Small intestine (tissue), 7 donors: ENCODE results near the gene GRK4. TPM values are rescaled to one million over a fixed set of nuclear protein-coding genes. Genes with fewer than 3 reads are reported as not detected.

Experiments
- DNase-seq, 2 donors: peaks; one replicate each; pipeline versions ENCODE4 v3.0.0 to v3.0.0-alpha.2; 2013
- FAIRE-seq: peaks from 2 replicates; lab custom pipeline; 2012; peaks lifted over from hg19 to GRCh38; lab: Jason Lieb, UNC
- H3K27ac ChIP-seq, 3 donors: one replicate each; pipeline ENCODE4 v1.5.1; 2013; ENCODE audit warnings: low read length in 2 of 3, mild to moderate bottlenecking in 2 of 3, control low read depth in 1 of 3, inconsistent platforms in 1 of 3, low read depth in 1 of 3, moderate library complexity in 1 of 3
- H3K27me3 ChIP-seq, 3 donors: one replicate each; pipeline ENCODE4 v1.6.1; 2013; ENCODE audit warnings: low read length in 3 of 3, inconsistent platforms in 1 of 3; ENCODE audit not compliant: control insufficient read depth in 3 of 3, insufficient read depth in 3 of 3
- H3K36me3 ChIP-seq, 3 donors: one replicate each; pipeline ENCODE4 v1.6.1; 2013; ENCODE audit warnings: low read length in 3 of 3, inconsistent platforms in 1 of 3, low read depth in 1 of 3, mild to moderate bottlenecking in 1 of 3, moderate library complexity in 1 of 3; ENCODE audit not compliant: control insufficient read depth in 3 of 3, insufficient read depth in 2 of 3
- H3K4me1 ChIP-seq, 3 donors: one replicate each; pipeline ENCODE4 v1.6.1; 2013; ENCODE audit warnings: low read length in 2 of 3, inconsistent platforms in 1 of 3, low read depth in 1 of 3, mild to moderate bottlenecking in 1 of 3, moderate library complexity in 1 of 3; ENCODE audit not compliant: control insufficient read depth in 3 of 3, insufficient read depth in 2 of 3
- H3K4me3 ChIP-seq, 3 donors: one replicate each; pipeline ENCODE4 v1.5.1; 2013; ENCODE audit warnings: low read length in 3 of 3, control low read depth in 1 of 3, inconsistent platforms in 1 of 3, low read depth in 1 of 3, mild to moderate bottlenecking in 1 of 3, moderate library complexity in 1 of 3
- H3K9me3 ChIP-seq, 2 donors: one replicate each; pipeline ENCODE4 v1.6.1; 2013; ENCODE audit warnings: low read depth in 1 of 2, low read length in 1 of 2; ENCODE audit not compliant: control insufficient read depth in 2 of 2, insufficient read depth in 1 of 2
- WGBS, 3 donors: extraction: QIAGEN DNeasy Blood & Tissue Kit; methylation state at CpG; one replicate each; pipeline ENCODE4 v1.1.7; 2013; 5-methylcytosine and 5-hydroxymethylcytosine counted together
- polyA plus RNA-seq, 4 donors: library from polyadenylated mRNA; stranded (reverse) in 3 of 4; unstranded in 1 of 4; fragments of 200-250 nt in 3 of 4; fragments of 120-200 nt in 1 of 4; gene quantifications; one replicate each; pipeline versions ENCODE4 v1.2.1 to v1.2.3, GENCODE V29; 2013
- donor health status: healthy with polysubstance abuse.
- donor health status: control.
- donor health status: control.
- donor health status: Bipolar disorder and iron deficiency.
- donor health status: healthy.

GRK4 gene
- polyA plus RNA-seq, 4 donors, result 1.1 to 3.8 (median 2.3) TPM

DNA sequence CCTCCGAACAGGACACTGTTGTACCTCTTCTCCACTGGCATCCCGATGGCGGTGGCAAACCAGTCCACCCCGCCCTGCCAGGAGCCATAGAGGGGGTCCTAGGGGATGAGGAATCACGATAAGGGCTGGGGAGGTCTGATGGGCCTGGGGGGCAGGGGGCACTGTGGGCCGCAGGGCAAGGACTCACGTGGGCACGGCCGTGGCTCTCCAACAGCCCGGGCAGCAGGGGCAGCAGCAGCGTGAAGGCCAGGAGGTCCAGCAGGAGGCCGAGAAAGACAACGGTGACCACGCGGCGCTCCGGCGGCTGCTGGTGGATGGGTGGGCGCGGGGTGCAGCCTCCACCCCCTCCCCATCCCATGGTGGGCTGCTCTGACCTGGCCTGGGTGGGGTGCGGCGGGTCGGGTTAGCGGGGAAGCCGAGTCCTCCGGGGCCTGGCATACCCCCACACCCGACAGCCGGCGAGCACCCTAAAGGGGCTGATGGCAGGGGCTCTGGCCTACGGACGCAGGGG, 29.8 kb upstream of the GRK4 start:
- FAIRE-seq (no peak), DNase-seq (no peak)
- Histone ChIP-seq H3K4me3 (peak overlapping the region; percentile 71 to 85 (median 76)), H3K27ac (peak overlapping the region; percentile 27 to 71 (median 33)), H3K27me3 (no peaks in the 10 kb centered on the region), H3K9me3 (no peaks in the 10 kb centered on the region), H3K4me1 (peaks cover 0 to 23% (median 5%) of the 10 kb centered on the region in 3 donors), H3K36me3 (peaks cover 0 to 69% (median 10%) of the 10 kb centered on the region in 3 donors)
- 15 to 22% (median 19%) methylated on average over 19 to 31 of the region's 31 CpGs for WGBS, 3 donors

DNA sequence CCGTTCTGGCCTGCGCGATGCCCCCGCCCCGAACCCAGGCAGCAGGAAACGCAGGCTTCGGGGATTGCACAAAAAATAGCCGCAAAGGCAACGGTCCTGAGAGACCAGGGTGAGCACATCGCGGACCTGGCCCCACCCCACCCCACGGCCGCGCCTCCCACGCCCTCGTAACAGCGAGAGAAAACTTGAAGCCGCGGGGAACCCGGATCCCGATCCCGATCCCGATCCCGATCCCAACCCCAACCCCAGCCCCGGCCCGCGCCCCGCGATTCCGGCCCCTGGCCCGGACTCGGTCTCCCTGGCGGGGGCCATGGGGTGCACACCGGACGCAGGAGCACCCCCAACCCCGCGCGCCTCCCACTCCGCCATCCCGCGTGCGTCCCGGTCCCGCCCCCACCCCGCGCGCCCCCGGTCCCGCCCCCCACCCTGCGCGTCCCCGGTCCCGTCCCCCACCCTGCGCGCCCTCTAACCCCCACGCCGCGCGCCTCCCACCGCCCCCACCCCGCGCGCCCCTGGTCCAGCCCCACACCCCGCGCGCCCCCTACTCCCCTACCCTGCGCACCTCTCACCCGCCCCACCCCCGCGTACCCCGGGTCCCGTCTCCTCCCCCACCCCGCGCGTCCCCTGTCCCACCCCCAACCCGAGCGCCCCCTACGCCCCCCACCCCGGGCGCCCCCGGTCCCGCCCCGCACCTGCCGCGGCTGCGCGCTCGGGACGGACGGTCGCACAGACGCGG, 29.1 kb upstream of the GRK4 start:
- peaks cover 0 to 70% (median 6%) of the 10 kb centered on the region in 3 donors for H3K36me3 ChIP-seq
- no peaks in the 10 kb centered on the region for H3K27me3 ChIP-seq
- 1 to 2% (median 2%) methylated on average over 41 to 87 of the region's 93 CpGs for WGBS, 3 donors
- peak overlapping the region; percentile 71 to 85 (median 76) for H3K4me3 ChIP-seq
- H3K4me1 ChIP-seq, result peaks cover 0 to 23% (median 5%) of the 10 kb centered on the region in 3 donors
- H3K9me3 ChIP-seq, result no peaks in the 10 kb centered on the region
- FAIRE-seq (no peak), DNase-seq (peak; percentile 45 to 67)
- peak overlapping the region in 2 of 3 donors; percentile 33 to 82 for H3K27ac ChIP-seq

DNA sequence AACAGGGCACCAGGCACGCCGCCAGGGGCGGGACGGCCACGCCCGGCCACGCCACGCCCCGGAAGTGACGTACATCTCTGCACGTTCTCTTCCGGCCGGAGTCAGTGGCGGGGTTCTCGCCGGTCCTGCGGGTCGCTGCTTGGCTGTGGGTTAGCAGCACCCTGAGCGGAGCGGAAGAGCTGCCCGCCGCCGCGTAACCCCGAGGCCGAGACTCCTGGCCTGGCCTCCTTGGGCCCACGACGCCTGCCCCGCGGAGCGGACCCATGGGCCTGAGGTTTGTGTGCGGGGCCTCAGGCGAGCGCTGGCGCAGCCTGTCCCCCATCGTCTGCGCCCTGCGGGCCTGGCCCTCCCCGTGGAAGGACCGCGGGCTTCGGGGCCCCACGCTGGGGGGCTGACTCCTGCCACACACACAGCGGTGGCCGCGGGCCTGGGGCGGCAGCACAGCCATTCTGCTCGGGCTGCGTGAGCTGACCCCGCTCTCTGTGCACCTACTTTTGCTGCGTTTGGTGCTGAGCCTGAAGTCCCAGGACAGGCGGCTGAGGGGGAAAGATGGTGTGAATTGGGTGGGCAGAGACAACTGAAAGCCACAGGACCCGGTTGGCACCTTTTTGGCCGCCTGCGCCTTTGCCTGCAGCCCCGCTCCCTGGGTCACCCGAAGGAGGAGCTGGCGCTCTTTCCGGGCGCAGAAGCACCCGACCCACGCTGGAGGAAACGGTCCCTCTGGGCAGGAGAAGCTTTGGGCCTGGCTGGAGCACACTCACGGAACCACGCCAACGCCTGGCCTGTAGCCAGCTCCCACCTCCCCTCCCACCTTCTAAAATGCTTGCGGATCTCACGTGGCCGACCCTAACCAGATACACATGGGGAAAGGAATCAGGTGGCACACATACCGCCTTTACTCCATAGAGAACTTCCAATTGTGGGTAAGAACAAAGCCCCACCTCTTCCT, 28.3 kb upstream of the GRK4 start:
- no peaks in the 10 kb centered on the region for H3K9me3 ChIP-seq
- H3K4me3 ChIP-seq, result peak overlapping the region; percentile 65 to 85 (median 76)
- peaks cover 0 to 72% (median 5%) of the 10 kb centered on the region in 3 donors for H3K36me3 ChIP-seq
- no peaks in the 10 kb centered on the region for H3K27me3 ChIP-seq
- peak overlapping the region; percentile 39 to 83 (median 82) for H3K27ac ChIP-seq
- DNase-seq (peak; percentile 90 to 97), FAIRE-seq (no peak)
- H3K4me1 ChIP-seq, result peaks cover 0 to 23% (median 5%) of the 10 kb centered on the region in 3 donors
- WGBS, 3 donors, result 0% methylated on average over 54 to 70 of the region's 70 CpGs

DNA sequence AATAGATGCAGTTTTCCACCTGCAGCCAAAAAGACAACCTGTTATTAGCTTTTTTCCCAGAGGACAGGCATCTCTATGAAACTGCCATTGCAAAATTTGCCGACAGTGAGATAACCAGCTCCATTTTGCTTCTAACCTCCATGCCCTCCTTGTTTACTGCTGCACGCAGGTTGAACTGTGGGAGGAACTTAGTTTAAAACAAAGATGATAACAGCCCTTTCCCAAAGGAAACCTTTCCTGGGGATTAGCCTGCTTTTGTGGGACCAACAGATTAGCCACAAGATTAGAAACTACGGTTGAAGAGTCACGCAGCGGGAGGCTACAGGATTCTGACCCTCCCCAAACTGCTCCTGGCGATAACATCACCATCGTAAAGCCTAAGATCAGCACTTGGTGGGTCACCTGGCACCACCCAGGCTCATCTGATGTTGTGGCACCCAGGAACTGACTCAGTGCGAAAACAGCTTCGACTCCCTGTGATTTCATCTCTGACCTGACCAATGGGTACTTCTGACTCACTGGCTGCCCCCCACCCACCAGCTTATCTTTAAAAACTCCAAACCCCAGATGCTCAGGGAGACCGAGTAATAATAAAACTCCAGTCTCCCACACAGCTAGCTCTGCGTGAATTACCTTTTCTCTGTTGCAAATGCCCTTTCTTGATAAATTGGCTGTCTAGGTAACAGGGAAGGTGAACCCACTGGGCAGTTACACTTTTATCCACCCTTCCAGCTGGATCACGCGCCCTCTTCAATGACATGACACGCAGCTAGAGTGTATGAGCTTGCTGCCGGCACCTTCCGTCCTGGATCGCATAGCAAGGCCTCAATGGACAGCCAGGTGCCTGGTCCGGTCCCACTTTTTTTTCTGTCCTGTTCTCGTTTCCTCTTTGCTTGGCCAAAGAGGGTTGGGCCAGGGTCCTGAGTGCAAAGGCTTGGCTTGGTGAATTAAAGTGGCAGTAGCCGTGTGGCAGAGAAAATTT, 27.3 kb upstream of the GRK4 start:
- 57 to 66% (median 65%) methylated on average over 20 of the region's 20 CpGs for WGBS, 3 donors
- Histone ChIP-seq H3K4me1 (peaks cover 0 to 23% (median 5%) of the 10 kb centered on the region in 3 donors), H3K27me3 (no peaks in the 10 kb centered on the region), H3K9me3 (no peaks in the 10 kb centered on the region), H3K4me3 (peak overlapping the region in 2 of 3 donors; percentile 65 to 76), H3K36me3 (peaks cover 2 to 72% (median 3%) of the 10 kb centered on the region in 3 donors), H3K27ac (peak overlapping the region in 1 of 3 donors; percentile 82)
- DNase-seq (no peak), FAIRE-seq (no peak)

DNA sequence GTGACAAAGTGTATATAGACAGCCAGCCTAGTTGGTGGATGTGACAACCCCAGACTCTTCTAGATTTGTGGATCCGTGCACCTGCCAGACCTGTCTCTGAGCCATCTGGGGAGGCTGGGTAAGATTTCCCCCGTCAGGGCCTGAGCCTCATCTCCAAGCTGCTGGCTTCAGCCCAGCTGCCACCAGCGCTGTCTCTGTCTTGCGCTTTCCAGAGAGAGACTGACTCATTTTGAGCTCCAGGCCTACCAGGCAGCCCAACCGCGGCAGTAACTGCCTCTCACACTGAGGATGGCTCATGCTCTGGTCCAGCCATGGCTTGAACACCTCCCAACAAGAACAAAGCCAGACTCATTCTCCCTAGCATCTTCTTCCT, 26.6 kb upstream of the GRK4 start:
- DNase-seq (no peak), FAIRE-seq (no peak)
- peaks cover 2 to 72% (median 3%) of the 10 kb centered on the region in 3 donors for H3K36me3 ChIP-seq
- H3K27ac ChIP-seq, result no peak overlapping the region
- H3K4me1 ChIP-seq, result peaks cover 0 to 23% (median 5%) of the 10 kb centered on the region in 3 donors
- H3K4me3 ChIP-seq, result no peak overlapping the region
- no peaks in the 10 kb centered on the region for H3K27me3 ChIP-seq
- WGBS, 3 donors, result 59 to 71% (median 62%) methylated on average over 6 of the region's 6 CpGs
- no peaks in the 10 kb centered on the region for H3K9me3 ChIP-seq

DNA sequence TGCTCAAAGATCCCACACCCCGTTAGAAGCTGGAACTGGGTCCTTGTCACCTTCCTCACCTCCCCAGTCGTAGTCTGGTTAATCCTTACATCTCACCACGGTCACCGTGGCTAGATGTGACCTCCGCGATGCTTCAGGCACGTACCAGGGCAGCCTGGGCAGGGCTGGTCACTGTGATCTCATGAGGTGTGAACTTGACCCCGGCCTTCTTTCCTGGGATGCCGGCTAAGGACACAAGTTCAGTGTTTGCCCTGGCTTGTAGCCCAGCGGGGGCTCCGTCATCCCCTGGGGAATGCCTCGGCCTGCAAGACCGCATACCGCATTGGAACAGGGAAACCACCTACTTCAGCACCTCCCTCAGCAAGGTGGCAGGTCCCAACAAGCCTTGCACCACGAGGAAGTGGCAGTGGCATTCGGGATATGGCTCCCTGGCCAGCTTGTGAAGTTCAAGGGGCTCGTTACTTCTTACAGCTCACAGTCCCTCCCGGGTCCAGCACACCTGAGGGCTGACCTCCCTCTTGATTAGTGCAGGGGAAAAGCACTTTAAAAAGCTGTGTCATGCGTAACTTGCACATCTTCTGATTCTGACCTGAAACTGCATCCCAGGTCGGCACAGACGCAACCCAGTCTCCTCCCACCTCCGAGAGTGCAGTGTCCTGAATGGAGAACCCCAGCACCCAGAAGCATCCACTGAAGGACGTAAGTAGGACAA, 26.1 kb upstream of the GRK4 start:
- Histone ChIP-seq H3K4me3 (no peak overlapping the region), H3K27ac (no peak overlapping the region), H3K9me3 (no peaks in the 10 kb centered on the region), H3K36me3 (peaks cover 2 to 72% (median 3%) of the 10 kb centered on the region in 3 donors), H3K4me1 (peaks cover 0 to 22% (median 5%) of the 10 kb centered on the region in 3 donors), H3K27me3 (no peaks in the 10 kb centered on the region)
- DNase-seq (no peak), FAIRE-seq (no peak)
- 68 to 77% (median 75%) methylated on average over 23 of the region's 23 CpGs for WGBS, 3 donors

DNA sequence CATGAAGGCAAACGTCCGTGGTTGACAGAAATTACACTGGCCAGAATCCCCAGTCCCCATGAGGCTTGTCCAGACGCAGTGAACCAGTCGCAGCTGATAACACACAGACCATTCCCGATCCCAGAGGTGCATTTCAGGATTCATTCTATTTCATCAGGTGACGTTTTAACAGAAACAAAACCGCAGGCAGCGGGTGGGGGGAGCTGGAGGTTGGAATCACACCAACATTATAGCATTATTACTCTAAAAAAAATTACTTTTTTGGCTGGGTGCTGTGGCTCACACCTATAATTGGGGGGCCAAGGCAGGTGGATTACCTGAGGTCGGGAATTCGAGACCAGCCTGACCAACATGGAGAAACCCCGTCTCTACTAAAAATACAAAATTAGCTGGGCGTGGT, 25.4 kb upstream of the GRK4 start:
- H3K36me3 ChIP-seq, result peaks cover 2 to 72% (median 3%) of the 10 kb centered on the region in 3 donors
- no peaks in the 10 kb centered on the region for H3K27me3 ChIP-seq
- DNase-seq (no peak), FAIRE-seq (no peak)
- H3K27ac ChIP-seq, result no peak overlapping the region
- 83 to 84% (median 83%) methylated on average over 10 to 12 of the region's 12 CpGs for WGBS, 3 donors
- H3K4me3 ChIP-seq, result no peak overlapping the region
- H3K4me1 ChIP-seq, result peaks cover 0 to 16% (median 5%) of the 10 kb centered on the region in 3 donors
- H3K9me3 ChIP-seq, result no peaks in the 10 kb centered on the region
